ENCODE data around the gene MFAP2.

The MFAP2 gene

GRCh38 chr1:17005365-17005740 lies 24.9 kb upstream of the MFAP2 start:
- Histone ChIP-seq H3K9me3 (ENCODE audit: insufficient read depth, low read length) (no peaks in the 10 kb centered on the region), H3K9ac (ENCODE audit: low read length) (no peak overlapping the region), H3K36me3 (ENCODE audit: low read length) (no peaks in the 10 kb centered on the region), H2AFZ (ENCODE audit: low read depth, low read length, severe bottlenecking) (no peak overlapping the region), H3K27me3 (ENCODE audit: low read length) (no peaks in the 10 kb centered on the region), H3F3A (ENCODE audit: insufficient read depth) (no peaks in the 10 kb centered on the region), H3K79me2 (ENCODE audit: insufficient read depth, low read length) (no peaks in the 10 kb centered on the region), H3K4me2 (ENCODE audit: low read depth, low read length, poor library complexity, severe bottlenecking) (no peak overlapping the region), H3K9me2 (replicated peaks; ENCODE audit: insufficient read depth, low read length) (no peaks in the 10 kb centered on the region), H4K20me1 (ENCODE audit: low read depth, low read length) (no peaks in the 10 kb centered on the region; the same call in 1 of the 2 replicates), H3K4me3 (ENCODE audit: insufficient read depth, low read length, poor library complexity, severe bottlenecking) (no peak overlapping the region), H3K27ac (ENCODE audit: low read depth, low read length) (no peak overlapping the region)
- TF ChIP-seq CTCF (IDR thresholded peaks at IDR 0.05; ENCODE audit: insufficient read depth, low read length, poor library complexity, severe bottlenecking), result no peak
- no peak for TF ChIP-seq EZH2phosphoT487 (conservative IDR thresholded peaks at IDR 0.05; ENCODE audit: low read length)

- Histone ChIP-seq H3K36me3 (ENCODE audit: low read length) (no peaks in the 10 kb centered on the region), H3F3A (ENCODE audit: insufficient read depth) (no peaks in the 10 kb centered on the region), H3K9me3 (ENCODE audit: insufficient read depth, low read length) (no peaks in the 10 kb centered on the region), H3K79me2 (ENCODE audit: insufficient read depth, low read length) (no peaks in the 10 kb centered on the region), H3K27me3 (ENCODE audit: low read length) (no peaks in the 10 kb centered on the region), H3K9ac (ENCODE audit: low read length) (no peak overlapping the region), H3K27ac (ENCODE audit: low read depth, low read length) (no peak overlapping the region), H3K4me3 (ENCODE audit: insufficient read depth, low read length, poor library complexity, severe bottlenecking) (no peak overlapping the region), H4K20me1 (ENCODE audit: low read depth, low read length) (no peaks in the 10 kb centered on the region), H3K4me2 (ENCODE audit: low read depth, low read length, poor library complexity, severe bottlenecking) (no peak overlapping the region), H2AFZ (ENCODE audit: low read depth, low read length, severe bottlenecking) (no peak overlapping the region), H3K9me2 (replicated peaks; ENCODE audit: insufficient read depth, low read length) (no peaks in the 10 kb centered on the region)
- TF ChIP-seq EZH2phosphoT487 (conservative IDR thresholded peaks at IDR 0.05; ENCODE audit: low read length) (no peak), CTCF (IDR thresholded peaks at IDR 0.05; ENCODE audit: insufficient read depth, low read length, poor library complexity, severe bottlenecking) (no peak)
Observed at GRCh38 chr1:17004466-17005364, 24.3 kb upstream of the MFAP2 start.

GRCh38 chr1:17002524-17002902 lies 22.1 kb upstream of the MFAP2 start:
- H3K36me3 ChIP-seq (ENCODE audit: low read length), result no peaks in the 10 kb centered on the region

More at GRCh38 chr1:17002524-17002902, 22.1 kb upstream of the MFAP2 start:
- no peak overlapping the region for H3K27ac ChIP-seq (ENCODE audit: low read depth, low read length)
- no peaks in the 10 kb centered on the region for H3K27me3 ChIP-seq (ENCODE audit: low read length)
- no peaks in the 10 kb centered on the region for H4K20me1 ChIP-seq (ENCODE audit: low read depth, low read length)
- no peak overlapping the region for H3K4me3 ChIP-seq (ENCODE audit: insufficient read depth, low read length, poor library complexity, severe bottlenecking)
- H3K79me2 ChIP-seq (ENCODE audit: insufficient read depth, low read length), result no peaks in the 10 kb centered on the region
- H3K9me3 ChIP-seq (ENCODE audit: insufficient read depth, low read length), result no peaks in the 10 kb centered on the region
- TF ChIP-seq EZH2phosphoT487 (conservative IDR thresholded peaks at IDR 0.05; ENCODE audit: low read length), result no peak
- TF ChIP-seq CTCF (IDR thresholded peaks at IDR 0.05; ENCODE audit: insufficient read depth, low read length, poor library complexity, severe bottlenecking), result no peak
- no peak overlapping the region for H3K9ac ChIP-seq (ENCODE audit: low read length)
- no peak overlapping the region for H3K4me2 ChIP-seq (ENCODE audit: low read depth, low read length, poor library complexity, severe bottlenecking)
- no peak overlapping the region for H2AFZ ChIP-seq (ENCODE audit: low read depth, low read length, severe bottlenecking)
- H3K9me2 ChIP-seq (replicated peaks; ENCODE audit: insufficient read depth, low read length), result no peaks in the 10 kb centered on the region
- H3F3A ChIP-seq (ENCODE audit: insufficient read depth), result no peaks in the 10 kb centered on the region

All from SU-DHL-6 (cell line).